Measurements from ENCODE around the gene HSD3B2. TPM values are rescaled to one million over a fixed set of nuclear protein-coding genes. Genes with fewer than 3 reads are reported as not detected.

HSD3B2 gene
- total and polyA plus RNA-seq, 2 donors from 2014 or later = 0.60 TPM; not detected in 1

GRCh38 chr1:119470958-119471357 is 56.0 kb downstream of the HSD3B2 start:
- H3K27me3 ChIP-seq (ENCODE audit: control insufficient read depth, insufficient read depth, low read length) = no peaks in the 10 kb centered on the region
- no peak overlapping the region for H3K4me3 ChIP-seq (ENCODE audit: low read length in 3 of 3)
- no peaks in the 10 kb centered on the region for H3K9me3 ChIP-seq (ENCODE audit: control insufficient read depth in 2 of 3, insufficient read depth in 1 of 3, low read length in 3 of 3)
- H3K4me1 ChIP-seq (ENCODE audit: control insufficient read depth in 2 of 3, insufficient read depth in 2 of 3, low read depth in 1 of 3, low read length in 3 of 3) = no peaks in the 10 kb centered on the region
- intact Hi-C loops (cut with DNase I) = no loop called here
- no peaks in the 10 kb centered on the region for H3K36me3 ChIP-seq (ENCODE audit: control insufficient read depth in 2 of 3, insufficient read depth in 3 of 3, low read length in 3 of 3)
- H3K27ac ChIP-seq (ENCODE audit: low read depth in 2 of 2, low read length in 2 of 2) = no peak overlapping the region
- FAIRE-seq = no peak
- no peak for TF ChIP-seq CTCF (IDR thresholded peaks at IDR 0.05; ENCODE audit: borderline replicate concordance, extremely low read depth, insufficient read depth)
- H3K9ac ChIP-seq (ENCODE audit: low read length in 3 of 3) = no peak overlapping the region
- DNase-seq = no peak

GRCh38 chr1:119471566-119471965 is 56.6 kb downstream of the HSD3B2 start:
- Histone ChIP-seq H3K27me3 (ENCODE audit: control insufficient read depth, insufficient read depth, low read length) (no peaks in the 10 kb centered on the region), H3K4me3 (ENCODE audit: low read length in 3 of 3) (no peak overlapping the region), H3K36me3 (ENCODE audit: control insufficient read depth in 2 of 3, insufficient read depth in 3 of 3, low read length in 3 of 3) (no peaks in the 10 kb centered on the region), H3K9ac (ENCODE audit: low read length in 3 of 3) (no peak overlapping the region), H3K27ac (ENCODE audit: low read depth in 2 of 2, low read length in 2 of 2) (no peak overlapping the region), H3K9me3 (ENCODE audit: control insufficient read depth in 2 of 3, insufficient read depth in 1 of 3, low read length in 3 of 3) (no peaks in the 10 kb centered on the region), H3K4me1 (ENCODE audit: control insufficient read depth in 2 of 3, insufficient read depth in 2 of 3, low read depth in 1 of 3, low read length in 3 of 3) (peaks cover 0 to 2% (median 0%) of the 10 kb centered on the region in 3 donors)
- DNase-seq (no peak), FAIRE-seq (no peak)
- intact Hi-C loops (cut with DNase I) = no loop called here
- TF ChIP-seq CTCF (IDR thresholded peaks at IDR 0.05; ENCODE audit: borderline replicate concordance, extremely low read depth, insufficient read depth) = no peak

- Histone ChIP-seq H3K4me1 (ENCODE audit: control insufficient read depth in 2 of 3, insufficient read depth in 2 of 3, low read depth in 1 of 3, low read length in 3 of 3) (peaks cover 0 to 2% (median 0%) of the 10 kb centered on the region in 3 donors), H3K9me3 (ENCODE audit: control insufficient read depth in 2 of 3, insufficient read depth in 1 of 3, low read length in 3 of 3) (no peaks in the 10 kb centered on the region), H3K27me3 (ENCODE audit: control insufficient read depth, insufficient read depth, low read length) (no peaks in the 10 kb centered on the region), H3K27ac (ENCODE audit: low read depth in 2 of 2, low read length in 2 of 2) (no peak overlapping the region), H3K9ac (ENCODE audit: low read length in 3 of 3) (no peak overlapping the region), H3K36me3 (ENCODE audit: control insufficient read depth in 2 of 3, insufficient read depth in 3 of 3, low read length in 3 of 3) (no peaks in the 10 kb centered on the region), H3K4me3 (ENCODE audit: low read length in 3 of 3) (no peak overlapping the region)
- intact Hi-C loops (cut with DNase I) = no loop called here
- DNase-seq = peak in 2 of 5 donors; percentile 23 to 69
- FAIRE-seq = no peak
- no peak for TF ChIP-seq CTCF (IDR thresholded peaks at IDR 0.05; ENCODE audit: borderline replicate concordance, extremely low read depth, insufficient read depth)
Observed at GRCh38 chr1:119472080-119472818, 57.3 kb downstream of the HSD3B2 start.

Other genes starting within 250 kb of the HSD3B2 start
- 1.9 TPM for gene HAO2, start 46.4 kb upstream of the HSD3B2 start, total RNA-seq
- 183 TPM for gene HAO2, start 46.4 kb upstream of the HSD3B2 start, polyA plus RNA-seq (ENCODE audit: insufficient read depth, low read depth, low replicate concordance)
- not detected for gene HSD3B1, start 92.1 kb downstream of the HSD3B2 start, total RNA-seq
- not detected for gene HSD3B1, start 92.1 kb downstream of the HSD3B2 start, polyA plus RNA-seq (ENCODE audit: insufficient read depth, low read depth, low replicate concordance)
- gene ZNF697, start 233.1 kb downstream of the HSD3B2 start, total RNA-seq = 8.3 TPM
- gene ZNF697, start 233.1 kb downstream of the HSD3B2 start, polyA plus RNA-seq (ENCODE audit: insufficient read depth, low read depth, low replicate concordance) = 4.1 TPM